Adrenal gland (tissue), 12 donors: ENCODE data around the gene ZNF592. TPM values are rescaled to one million over a fixed set of nuclear protein-coding genes. Genes with fewer than 3 reads are reported as not detected.

Experiments used
- DNase-seq, 7 donors: peaks; one replicate each; pipeline ENCODE4 v3.0.0-alpha.2; 2019 to 2020
- H3K27ac ChIP-seq, 5 donors: fragments of 200-600 bp; sonication (generic) in 4 of 5; 1 replicate in 3 of 5; 2 replicates in 2 of 5; pipeline versions ENCODE4 v1.5.1 to v1.8.0; 2016 to 2020; ENCODE audit warnings: mild to moderate bottlenecking in 1 of 5
- H3K27me3 ChIP-seq: fragments of 200-600 bp; 2 replicates; pipeline ENCODE4 v1.8.0; 2021
- H3K36me3 ChIP-seq, 2 donors: fragments of 200-600 bp; replicated peaks in 1 of 2; 1 replicate in 1 of 2; 2 replicates in 1 of 2; pipeline versions ENCODE4 v1.5.1 to v1.8.0; 2018 to 2022
- H3K4me1 ChIP-seq, 2 donors: fragments of 200-600 bp; replicated peaks in 1 of 2; 1 replicate in 1 of 2; 2 replicates in 1 of 2; pipeline versions ENCODE4 v1.5.1 to v1.8.0; 2018 to 2021
- H3K4me3 ChIP-seq, 4 donors: fragments of 200-600 bp; sonication (generic) in 3 of 4; one replicate each; pipeline ENCODE4 v1.5.1; 2016 to 2018
- H3K9me3 ChIP-seq, 3 donors: fragments of 200-600 bp; sonication (generic) in 1 of 3; replicated peaks in 1 of 3; 1 replicate in 2 of 3; 2 replicates in 1 of 3; pipeline versions ENCODE4 v1.5.1 to v1.8.0; 2016 to 2021
- POLR2A ChIP-seq, 2 donors: fragments of 450-650 bp; IDR thresholded peaks; one replicate each; pipeline ENCODE4 v1.6.1; 2017; ENCODE audit warnings: antibody characterized with exemption in 2 of 2, mild to moderate bottlenecking in 2 of 2, moderate library complexity in 1 of 2
- WGBS, 4 donors: extraction: QIAGEN DNeasy Blood & Tissue Kit in 2 of 4; methylation state at CpG; one replicate each; pipeline versions ENCODE4 v1.1.5 to v1.1.7; 2013 to 2017; 5-methylcytosine and 5-hydroxymethylcytosine counted together
- intact Hi-C, 2 donors: fragments of 100-400 bp; cut with DNase I; formaldehyde crosslinking; loops; one replicate each; pipeline versions ENCODE4 v1.14.1 to v1.15.0; 2022 to 2023
- polyA plus RNA-seq, 3 donors: library from polyadenylated mRNA; stranded (reverse); fragments of 200-250 nt in 2 of 3; fragments of 350-450 nt in 1 of 3; fragmentation: Illumina TruSeq in 1 of 3; extraction: RNeasy Lipid Tissue Mini Kit (QIAGEN cat#74804) in 1 of 3; gene quantifications; one replicate each; pipeline ENCODE4 v1.2.3, GENCODE V29; 2013 to 2014
- total RNA-seq, 9 donors: library from RNA; depleted of rRNA in 4 of 9; stranded (reverse); fragments of >200 nt in 4 of 9; fragments of 120-200 nt in 1 of 9; fragmentation: NEBNext Ultra II Directional in 1 of 9; extraction: Animal tissue kit (Norgen Biotek cat#: 25700) in 1 of 9; gene quantifications; one replicate each; pipeline versions ENCODE4 v1.1.0 to v1.2.4, GENCODE V29; 2013 to 2023
- TF ChIP-seq, protein P1 (sequence below), 6 experiments: fragments of 450-650 bp in 4 of 6; fragments of 200-600 bp in 2 of 6; sonication (generic) in 1 of 6; IDR thresholded peaks; 1 replicate in 5 of 6; 2 replicates in 1 of 6; pipeline versions ENCODE4 v1.5.1 to v1.8.0; 2016 to 2021; ENCODE audit warnings: antibody characterized with exemption in 6 of 6, mild to moderate bottlenecking in 2 of 6, moderate library complexity in 1 of 6
- donor health status: healthy with polysubstance abuse.
- donor health status: Bipolar disorder and iron deficiency.
- donor health status: DM: yes; HTN: yes; CAD: no.
- donor health status: DM: no; HTN: no; CAD: no.
- donor health status: DM: no; HTN: no; CAD: no.
- donor health status: DM: yes; HTN: yes; CAD: no.

ZNF592 gene
- total and polyA plus RNA-seq, 12 donors, result 8.1 to 30.3 (median 24.2) TPM

DNA sequence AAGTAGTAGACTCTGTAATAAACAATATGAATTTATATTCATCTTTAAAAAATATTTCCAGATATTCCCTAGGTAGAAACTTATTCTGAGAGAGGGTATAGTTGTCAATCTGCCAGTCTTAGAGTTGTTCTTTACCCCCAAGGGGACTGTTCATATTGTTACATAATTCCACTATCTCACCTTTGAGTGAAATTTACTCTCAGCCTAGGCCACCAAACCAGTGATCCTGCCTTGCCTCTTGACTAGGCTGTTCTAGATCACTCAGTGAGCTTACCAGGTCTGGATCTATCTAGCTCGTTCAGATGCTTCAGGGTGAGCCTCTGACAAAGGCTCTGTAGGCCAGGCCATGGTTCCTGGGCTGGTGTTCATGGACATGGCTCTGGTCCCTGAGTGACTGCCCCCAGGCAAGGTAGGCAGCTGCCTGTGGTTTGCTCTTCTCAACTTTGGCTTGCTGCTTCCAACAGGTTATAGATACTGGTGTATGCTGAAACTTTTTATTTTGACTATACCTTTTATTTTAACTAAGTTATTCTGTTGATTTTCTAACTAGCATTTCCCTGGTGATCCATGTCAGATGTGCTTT is 27.6 kb downstream of the ZNF592 start:
- TF ChIP-seq, protein P1, sequence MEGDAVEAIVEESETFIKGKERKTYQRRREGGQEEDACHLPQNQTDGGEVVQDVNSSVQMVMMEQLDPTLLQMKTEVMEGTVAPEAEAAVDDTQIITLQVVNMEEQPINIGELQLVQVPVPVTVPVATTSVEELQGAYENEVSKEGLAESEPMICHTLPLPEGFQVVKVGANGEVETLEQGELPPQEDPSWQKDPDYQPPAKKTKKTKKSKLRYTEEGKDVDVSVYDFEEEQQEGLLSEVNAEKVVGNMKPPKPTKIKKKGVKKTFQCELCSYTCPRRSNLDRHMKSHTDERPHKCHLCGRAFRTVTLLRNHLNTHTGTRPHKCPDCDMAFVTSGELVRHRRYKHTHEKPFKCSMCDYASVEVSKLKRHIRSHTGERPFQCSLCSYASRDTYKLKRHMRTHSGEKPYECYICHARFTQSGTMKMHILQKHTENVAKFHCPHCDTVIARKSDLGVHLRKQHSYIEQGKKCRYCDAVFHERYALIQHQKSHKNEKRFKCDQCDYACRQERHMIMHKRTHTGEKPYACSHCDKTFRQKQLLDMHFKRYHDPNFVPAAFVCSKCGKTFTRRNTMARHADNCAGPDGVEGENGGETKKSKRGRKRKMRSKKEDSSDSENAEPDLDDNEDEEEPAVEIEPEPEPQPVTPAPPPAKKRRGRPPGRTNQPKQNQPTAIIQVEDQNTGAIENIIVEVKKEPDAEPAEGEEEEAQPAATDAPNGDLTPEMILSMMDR (IDR thresholded peaks at IDR 0.05), result no peak
- TF ChIP-seq POLR2A (IDR thresholded peaks at IDR 0.05), result no peak

DNA sequence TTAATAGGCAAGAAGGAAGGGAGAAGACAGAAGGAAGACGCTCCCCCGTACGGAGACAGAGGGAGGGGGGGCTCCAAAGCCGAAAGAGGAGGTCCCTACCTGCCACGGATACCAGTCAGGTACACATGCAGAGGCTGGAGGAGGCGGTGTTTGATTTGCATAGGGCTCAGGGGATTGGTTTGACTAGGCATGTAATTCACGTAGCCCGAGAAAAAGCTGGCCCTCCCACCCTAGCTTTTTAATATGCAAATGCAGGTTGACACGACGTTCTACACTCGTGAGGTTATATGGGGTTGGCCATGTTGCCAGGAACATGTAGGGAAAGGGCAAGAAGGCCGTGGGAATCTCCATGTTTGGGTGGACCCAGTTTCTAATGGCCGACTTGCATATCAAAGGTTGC is 29.8 kb downstream of the ZNF592 start:
- Histone ChIP-seq H3K9me3 (no peaks in the 10 kb centered on the region), H3K4me1 (peaks cover 7 to 17% of the 10 kb centered on the region in 2 donors), H3K36me3 (peaks cover 0 to 12% of the 10 kb centered on the region in 2 donors), H3K27me3 (no peaks in the 10 kb centered on the region), H3K27ac (no peak overlapping the region), H3K4me3 (no peak overlapping the region)
- peak in 1 of 7 donors; percentile 34 for DNase-seq
- TF ChIP-seq POLR2A (IDR thresholded peaks at IDR 0.05), result no peak
- TF ChIP-seq, protein P1 (IDR thresholded peaks at IDR 0.05), result no peak
- intact Hi-C loops, result no loop called here
- WGBS, 4 donors, result 87 to 89% (median 88%) methylated on average over 13 of the region's 13 CpGs

More for the DNA sequence above, 27.6 kb downstream of the ZNF592 start:
- Histone ChIP-seq H3K4me1 (peaks cover 24 to 33% of the 10 kb centered on the region in 2 donors), H3K27me3 (no peaks in the 10 kb centered on the region), H3K4me3 (no peak overlapping the region), H3K9me3 (no peaks in the 10 kb centered on the region), H3K27ac (peak overlapping the region in 1 of 5 donors; percentile 6), H3K36me3 (peaks cover 0 to 5% of the 10 kb centered on the region in 2 donors)
- WGBS, 4 donors, result 81 to 100% (median 89%) methylated on average over 1 of the region's 1 CpG
- intact Hi-C loops, result no loop called here
- peak in 1 of 7 donors; percentile 46 for DNase-seq

DNA sequence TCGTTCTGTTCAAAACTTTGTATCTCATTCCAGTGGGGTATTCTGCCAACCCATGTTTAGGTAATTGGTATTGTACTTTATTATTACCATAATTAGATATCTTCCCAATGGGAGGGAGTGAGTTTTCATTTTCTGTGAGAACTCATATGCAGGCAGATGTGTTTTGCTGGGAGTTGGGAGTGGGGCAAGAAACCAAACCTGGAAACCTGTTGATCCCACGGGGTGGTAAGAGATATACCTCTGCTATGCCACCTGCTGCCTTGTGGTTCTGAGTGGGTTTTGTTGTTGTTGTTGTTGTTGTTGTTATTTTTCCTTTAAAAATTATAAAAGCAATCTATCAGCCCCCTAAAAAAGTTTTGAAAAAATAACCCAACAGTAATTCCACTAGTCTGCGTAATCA is 32.1 kb downstream of the ZNF592 start:
- H3K27ac ChIP-seq, result no peak overlapping the region
- intact Hi-C loops, result no loop called here
- H3K4me1 ChIP-seq, result peaks cover 12 to 17% of the 10 kb centered on the region in 2 donors
- H3K4me3 ChIP-seq, result no peak overlapping the region
- H3K27me3 ChIP-seq, result no peaks in the 10 kb centered on the region
- no peak for DNase-seq
- TF ChIP-seq POLR2A (IDR thresholded peaks at IDR 0.05), result no peak
- TF ChIP-seq, protein P1 (IDR thresholded peaks at IDR 0.05), result no peak
- H3K36me3 ChIP-seq, result peaks cover 0 to 35% of the 10 kb centered on the region in 2 donors
- 88 to 95% (median 92%) methylated on average over 3 of the region's 3 CpGs for WGBS, 4 donors
- no peaks in the 10 kb centered on the region for H3K9me3 ChIP-seq

DNA sequence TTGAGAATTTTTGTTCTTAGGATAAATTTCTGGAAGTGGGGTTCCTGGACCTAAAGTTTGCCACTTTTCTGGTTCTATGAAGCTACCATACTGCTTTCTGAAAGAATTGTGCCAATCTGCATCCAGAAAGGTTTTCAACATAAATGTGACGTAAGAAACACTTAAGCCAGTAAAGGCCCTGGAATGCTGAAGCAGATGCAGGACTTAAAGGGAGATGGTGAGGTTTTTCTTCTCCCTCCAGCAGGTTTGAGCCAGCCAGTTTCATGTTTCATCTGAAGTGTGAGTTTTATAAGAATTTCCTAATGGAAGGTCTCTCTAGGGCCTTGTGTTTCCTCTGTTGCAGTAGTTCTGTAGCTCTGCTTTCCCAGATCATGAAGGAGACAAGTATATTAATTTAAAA is 33.1 kb downstream of the ZNF592 start:
- no peak for DNase-seq
- Histone ChIP-seq H3K4me3 (no peak overlapping the region), H3K9me3 (no peaks in the 10 kb centered on the region), H3K27ac (no peak overlapping the region), H3K36me3 (peaks cover 0 to 35% of the 10 kb centered on the region in 2 donors), H3K27me3 (no peaks in the 10 kb centered on the region), H3K4me1 (peaks cover 9 to 14% of the 10 kb centered on the region in 2 donors)
- intact Hi-C loops, result no loop called here
- WGBS, 4 donors, result 98 to 100% (median 100%) methylated on average over 1 of the region's 1 CpG
- TF ChIP-seq, protein P1 (IDR thresholded peaks at IDR 0.05), result no peak
- TF ChIP-seq POLR2A (IDR thresholded peaks at IDR 0.05), result no peak
